ENCODE measurements around the gene C19orf33.

DNA sequence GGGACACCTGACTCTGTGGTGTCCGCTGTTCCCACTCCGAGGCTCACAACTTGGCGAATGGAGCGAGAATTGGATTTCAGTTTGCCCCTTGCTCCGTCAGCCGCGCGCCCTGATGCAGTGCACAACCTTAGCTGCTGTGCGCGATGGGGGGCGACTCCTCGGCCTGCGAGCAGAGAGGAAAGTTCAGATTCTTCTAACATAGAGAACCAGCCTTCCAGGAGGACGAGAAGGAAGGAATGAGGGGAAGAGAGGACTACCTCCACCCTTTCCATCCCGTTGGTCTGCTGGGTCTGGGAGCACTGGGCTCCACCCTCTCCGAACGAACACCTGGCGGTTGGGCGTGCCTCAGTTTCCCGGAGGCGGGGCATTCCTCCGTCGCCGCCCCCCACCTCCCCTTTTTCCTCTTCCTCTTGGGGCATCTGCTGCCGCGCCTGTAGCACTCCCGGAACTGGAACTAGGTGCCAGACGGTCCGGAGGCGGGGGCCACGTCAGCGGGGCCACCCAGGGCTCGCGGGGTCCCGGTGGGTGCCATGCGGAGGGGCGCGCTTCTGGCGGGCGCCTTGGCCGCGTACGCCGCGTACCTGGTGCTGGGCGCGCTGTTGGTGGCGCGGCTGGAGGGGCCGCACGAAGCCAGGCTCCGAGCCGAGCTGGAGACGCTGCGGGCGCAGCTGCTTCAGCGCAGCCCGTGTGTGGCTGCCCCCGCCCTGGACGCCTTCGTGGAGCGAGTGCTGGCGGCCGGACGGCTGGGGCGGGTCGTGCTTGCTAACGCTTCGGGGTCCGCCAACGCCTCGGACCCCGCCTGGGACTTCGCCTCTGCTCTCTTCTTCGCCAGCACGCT lies 15.6 kb downstream of the C19orf33 start, which contains the start of gene KCNK6:
- TF ChIP-seq, protein P1, sequence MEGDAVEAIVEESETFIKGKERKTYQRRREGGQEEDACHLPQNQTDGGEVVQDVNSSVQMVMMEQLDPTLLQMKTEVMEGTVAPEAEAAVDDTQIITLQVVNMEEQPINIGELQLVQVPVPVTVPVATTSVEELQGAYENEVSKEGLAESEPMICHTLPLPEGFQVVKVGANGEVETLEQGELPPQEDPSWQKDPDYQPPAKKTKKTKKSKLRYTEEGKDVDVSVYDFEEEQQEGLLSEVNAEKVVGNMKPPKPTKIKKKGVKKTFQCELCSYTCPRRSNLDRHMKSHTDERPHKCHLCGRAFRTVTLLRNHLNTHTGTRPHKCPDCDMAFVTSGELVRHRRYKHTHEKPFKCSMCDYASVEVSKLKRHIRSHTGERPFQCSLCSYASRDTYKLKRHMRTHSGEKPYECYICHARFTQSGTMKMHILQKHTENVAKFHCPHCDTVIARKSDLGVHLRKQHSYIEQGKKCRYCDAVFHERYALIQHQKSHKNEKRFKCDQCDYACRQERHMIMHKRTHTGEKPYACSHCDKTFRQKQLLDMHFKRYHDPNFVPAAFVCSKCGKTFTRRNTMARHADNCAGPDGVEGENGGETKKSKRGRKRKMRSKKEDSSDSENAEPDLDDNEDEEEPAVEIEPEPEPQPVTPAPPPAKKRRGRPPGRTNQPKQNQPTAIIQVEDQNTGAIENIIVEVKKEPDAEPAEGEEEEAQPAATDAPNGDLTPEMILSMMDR (IDR thresholded peaks at IDR 0.05): peak in 1 of 12 donors; percentile 15
- peak in 1 of 2 donors; percentile 44 for TF ChIP-seq POLR2A (IDR thresholded peaks at IDR 0.05)

All from heart left ventricle (tissue), 13 donors.